ENCODE measurements around the gene SFTPD. TPM values are rescaled to one million over a fixed set of nuclear protein-coding genes. Genes with fewer than 3 reads are reported as not detected.
"Not testable (repeated sequence)": the region's sequence is repeated elsewhere in the genome, so short reads cannot be mapped to it uniquely, and the experiment has no call there.

Gene SFTPD
- total RNA-seq, 1 donor from 2014 or later = 0.41 TPM

- DNase-seq (ENCODE audit: low spot score in 2 of 2) = no peak
- FAIRE-seq = no peak
Measured at GRCh38 chr10:79928028-79928583, 20.8 kb downstream of the SFTPD start.

DNA sequence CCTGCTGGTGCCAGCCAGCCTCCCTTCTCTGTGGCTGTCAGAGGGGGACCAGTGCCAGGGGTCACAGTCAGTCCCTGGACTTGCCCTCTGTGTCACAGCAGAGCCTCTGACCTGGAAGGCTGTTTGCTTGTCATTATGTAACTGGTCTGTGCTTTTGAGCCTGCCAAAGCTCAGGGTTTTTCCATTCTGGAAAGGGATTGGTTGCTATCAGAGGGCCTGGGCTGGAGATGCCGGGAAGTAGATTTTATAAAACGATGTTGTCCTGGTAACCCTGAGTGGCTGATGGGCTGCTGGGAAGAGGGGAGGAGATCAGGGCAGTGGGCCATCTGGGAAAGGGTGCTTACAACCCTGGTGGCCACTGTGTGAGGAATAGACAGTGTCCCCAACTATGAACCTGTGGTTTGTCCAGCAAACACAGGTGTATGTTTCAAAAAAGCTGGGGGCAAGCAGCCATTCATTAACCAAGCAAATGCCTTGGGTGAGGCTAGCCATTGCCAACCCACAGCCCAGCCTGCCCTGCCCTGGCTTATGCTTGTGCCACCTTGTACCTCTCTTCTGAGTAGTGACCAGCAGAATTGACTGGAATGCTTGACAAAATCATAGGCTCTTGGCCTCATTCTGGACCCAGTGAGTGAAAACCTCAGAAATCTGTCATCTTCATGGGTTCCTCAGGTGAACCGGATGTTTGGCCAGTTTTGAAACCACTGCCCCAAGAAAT, 21.6 kb downstream of the SFTPD start:
- DNase-seq (ENCODE audit: low spot score in 2 of 2) (peak in 1 of 2 donors; percentile 36), FAIRE-seq (no peak)

GRCh38 chr10:79926037-79926436, 22.9 kb downstream of the SFTPD start:
- FAIRE-seq (no peak), DNase-seq (ENCODE audit: low spot score in 2 of 2) (no peak)

GRCh38 chr10:79925614-79926013, 23.3 kb downstream of the SFTPD start:
- FAIRE-seq = no peak
- DNase-seq (ENCODE audit: low spot score in 2 of 2) = no peak

- DNase-seq (ENCODE audit: low spot score in 2 of 2) = no peak
- FAIRE-seq = no peak
Measured at GRCh38 chr10:79923669-79924068, 25.2 kb downstream of the SFTPD start.

GRCh38 chr10:79923145-79923544, 25.8 kb downstream of the SFTPD start:
- FAIRE-seq (no peak), DNase-seq (ENCODE audit: low spot score in 2 of 2) (no peak)

- FAIRE-seq = not testable (repeated sequence)
Measured at GRCh38 chr10:79922011-79922412, 26.9 kb downstream of the SFTPD start.

GRCh38 chr10:79915838-79916237, 33.1 kb downstream of the SFTPD start:
- not testable (repeated sequence) for DNase-seq (ENCODE audit: low spot score in 2 of 2)

More at GRCh38 chr10:79922011-79922412, 26.9 kb downstream of the SFTPD start:
- not testable (repeated sequence) for DNase-seq (ENCODE audit: low spot score in 2 of 2)

GRCh38 chr10:79914512-79914911, 34.4 kb downstream of the SFTPD start:
- FAIRE-seq; DNase-seq (ENCODE audit: low spot score in 2 of 2): not testable (repeated sequence)

More at GRCh38 chr10:79915838-79916237, 33.1 kb downstream of the SFTPD start:
- not testable (repeated sequence) for FAIRE-seq

- FAIRE-seq (no peak), DNase-seq (ENCODE audit: low spot score in 2 of 2) (no peak)
Measured at GRCh38 chr10:79910836-79911235, 38.1 kb downstream of the SFTPD start.

GRCh38 chr10:79910344-79910743, 38.6 kb downstream of the SFTPD start:
- no peak for FAIRE-seq
- no peak for DNase-seq (ENCODE audit: low spot score in 2 of 2)

DNA sequence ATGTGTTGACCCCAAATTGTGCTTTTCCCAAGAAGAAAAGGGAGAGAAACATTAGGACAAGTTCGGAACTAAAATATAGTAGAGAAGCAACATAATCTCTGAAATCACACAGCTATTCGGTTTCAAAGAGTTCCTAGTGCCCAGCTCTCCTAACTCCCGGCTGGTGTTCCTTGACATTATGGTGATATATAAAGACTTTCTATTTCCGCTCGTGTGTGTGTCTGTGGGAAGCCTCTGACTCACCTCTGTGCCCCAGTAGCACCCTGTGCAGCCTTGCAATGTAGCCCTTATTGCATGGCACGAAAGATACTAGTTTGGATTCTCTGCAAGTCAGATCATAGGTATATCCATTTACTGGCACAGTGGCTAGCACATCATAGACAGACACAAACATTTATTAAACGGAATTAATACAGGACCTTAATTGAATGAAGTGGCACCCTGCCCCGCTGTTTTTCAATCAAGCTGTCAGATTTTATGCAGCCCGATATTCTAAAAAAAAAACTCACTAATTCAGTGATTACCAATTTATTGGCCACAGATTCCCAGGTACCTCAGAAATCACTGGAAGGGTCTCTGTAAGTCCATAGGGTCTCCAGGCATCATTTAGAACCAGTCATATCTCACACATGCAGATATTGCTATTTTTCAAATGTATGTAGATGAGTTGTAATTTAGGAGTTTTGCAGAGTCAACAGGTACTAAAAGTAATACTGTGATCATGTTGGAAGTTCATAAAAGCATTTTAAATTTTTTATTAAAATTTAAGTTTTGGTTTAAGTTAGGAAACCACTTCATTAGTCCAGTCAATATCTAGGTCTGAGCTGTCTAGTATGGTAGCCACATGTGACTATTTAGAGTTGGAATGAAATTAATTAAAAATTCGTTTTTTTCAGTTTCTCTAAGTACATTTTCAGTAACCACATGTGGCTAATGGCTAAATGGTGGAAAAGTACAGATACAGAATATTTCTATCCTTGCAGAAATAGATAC, 43.3 kb downstream of the SFTPD start:
- no peak for FAIRE-seq
- DNase-seq (ENCODE audit: low spot score in 2 of 2) = no peak

GRCh38 chr10:79904671-79905321, 44.1 kb downstream of the SFTPD start:
- FAIRE-seq (no peak), DNase-seq (ENCODE audit: low spot score in 2 of 2) (peak in 1 of 2 donors; percentile 46)

- FAIRE-seq; DNase-seq (ENCODE audit: low spot score in 2 of 2): not testable (repeated sequence)
Measured at GRCh38 chr10:79901571-79901970, 47.3 kb downstream of the SFTPD start.

DNA sequence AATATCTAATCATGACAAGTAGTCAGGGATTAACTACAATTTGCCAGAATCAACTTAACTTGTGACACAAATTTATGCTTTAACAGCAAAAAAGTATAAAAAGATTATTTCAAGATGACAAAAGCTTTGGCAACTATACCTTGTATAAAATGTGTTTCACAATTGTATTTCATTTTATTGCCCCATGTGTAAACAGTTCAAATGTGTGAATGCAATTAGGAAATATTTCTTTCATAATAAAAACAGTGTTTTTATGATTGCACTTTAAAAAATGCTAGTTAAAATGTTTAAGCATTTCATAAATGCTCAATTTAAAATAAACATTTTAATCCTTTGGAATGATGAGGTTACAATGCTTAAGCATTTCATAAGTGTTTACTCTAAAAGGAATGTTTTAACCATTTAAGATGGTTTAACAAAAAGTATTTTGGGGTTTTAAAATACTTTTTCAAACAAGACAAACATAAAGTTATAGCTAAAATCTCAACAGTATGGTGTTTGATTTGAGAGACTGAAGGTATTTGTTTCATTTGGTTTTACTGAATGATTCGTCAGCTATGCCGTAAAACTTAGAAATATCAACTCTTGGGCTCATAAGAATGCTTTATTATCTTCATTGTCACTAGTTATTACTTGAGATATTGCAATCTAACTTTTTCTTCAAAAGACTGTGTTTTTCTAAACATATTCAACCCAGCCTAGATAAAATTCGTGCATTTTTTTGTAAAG, 50.1 kb downstream of the SFTPD start:
- FAIRE-seq (no peak), DNase-seq (ENCODE audit: low spot score in 2 of 2) (no peak)

DNA sequence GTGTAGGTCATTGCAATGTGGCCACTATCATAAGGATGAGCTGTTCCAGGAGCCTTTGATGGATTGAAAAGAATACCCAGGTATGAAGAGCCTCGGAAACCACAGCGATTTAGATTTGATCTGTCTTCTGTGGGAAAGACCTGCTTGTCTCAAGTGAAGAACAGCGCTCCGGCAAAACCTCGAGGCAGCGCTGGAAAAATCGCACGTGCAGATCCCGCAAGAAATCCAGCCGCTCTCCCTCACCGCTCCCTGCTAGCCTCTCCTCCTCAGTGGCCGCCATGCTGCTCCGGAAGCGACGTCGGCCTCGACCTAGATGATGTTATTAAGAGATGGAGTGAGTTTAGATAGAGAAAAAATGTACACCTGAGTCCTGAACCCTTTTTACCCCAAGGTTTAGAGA, 56.0 kb downstream of the SFTPD start:
- not testable (repeated sequence) for FAIRE-seq; DNase-seq (ENCODE audit: low spot score in 2 of 2)

- DNase-seq (ENCODE audit: low spot score in 2 of 2) = no peak
- no peak for FAIRE-seq
Measured at GRCh38 chr10:79890469-79890868, 58.4 kb downstream of the SFTPD start.

DNA sequence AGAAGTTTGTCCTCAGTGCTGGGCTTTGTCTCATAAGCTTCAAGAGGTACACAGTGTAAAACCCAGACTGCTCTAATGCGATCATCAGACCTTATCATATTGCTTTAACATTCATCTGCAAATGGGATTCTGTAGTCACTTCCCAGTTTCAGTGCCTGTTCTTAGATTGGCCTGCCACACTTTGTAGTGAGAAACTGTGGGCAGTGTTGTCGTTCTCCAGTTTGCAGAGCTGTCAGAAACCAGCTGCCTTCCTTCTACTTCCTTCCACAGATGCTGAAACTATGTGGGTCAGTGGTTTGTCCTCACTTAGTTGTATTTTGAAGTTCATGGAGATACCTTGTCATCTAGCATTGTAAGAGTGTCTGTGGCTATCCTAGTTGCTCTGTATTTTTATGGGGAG, 59.9 kb downstream of the SFTPD start:
- FAIRE-seq = not testable (repeated sequence)

More for the DNA sequence above, 59.9 kb downstream of the SFTPD start:
- not testable (repeated sequence) for DNase-seq (ENCODE audit: low spot score in 2 of 2)
